ENCODE results near the gene EPN2. TPM values are rescaled to one million over a fixed set of nuclear protein-coding genes. Genes with fewer than 3 reads are reported as not detected.

Gene EPN2
- total RNA-seq, 2 experiments from 2014 or later: 1.8 to 2.1 TPM

DNA sequence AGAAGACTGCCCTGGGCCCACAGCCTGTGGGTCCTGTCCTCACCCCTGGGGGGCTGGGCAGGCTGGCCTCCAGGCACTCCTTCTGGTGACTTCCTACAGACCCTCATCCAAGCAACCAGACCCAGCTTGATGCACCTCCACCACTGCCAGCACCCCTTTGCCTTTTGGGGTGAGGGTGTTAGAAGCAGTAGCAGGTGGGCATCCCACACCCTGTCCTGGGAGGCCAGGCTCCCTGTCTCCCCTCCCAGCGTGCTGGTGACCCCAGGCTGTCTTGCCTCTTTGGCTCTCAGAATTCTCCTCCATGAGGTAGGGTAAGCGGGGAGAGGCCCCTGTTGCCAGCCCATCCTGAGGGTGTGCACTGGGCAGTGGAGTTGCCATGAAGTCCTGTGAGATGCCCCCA lies 92.0 kb downstream of the EPN2 start:
- Mint-ChIP-seq H3K9me3 (peaks cover 6% of the 10 kb centered on the region), H3K36me3 (ENCODE audit: low read depth) (no peaks in the 10 kb centered on the region), H3K4me1 (no peaks in the 10 kb centered on the region), H3K27ac (no peak overlapping the region), H3K4me3 (no peak overlapping the region), H3K27me3 (peaks cover 17% of the 10 kb centered on the region)
- CTCF ChIA-PET: no interaction called here
- POLR2A ChIA-PET: no interaction called here
- no peak for DNase-seq

DNA sequence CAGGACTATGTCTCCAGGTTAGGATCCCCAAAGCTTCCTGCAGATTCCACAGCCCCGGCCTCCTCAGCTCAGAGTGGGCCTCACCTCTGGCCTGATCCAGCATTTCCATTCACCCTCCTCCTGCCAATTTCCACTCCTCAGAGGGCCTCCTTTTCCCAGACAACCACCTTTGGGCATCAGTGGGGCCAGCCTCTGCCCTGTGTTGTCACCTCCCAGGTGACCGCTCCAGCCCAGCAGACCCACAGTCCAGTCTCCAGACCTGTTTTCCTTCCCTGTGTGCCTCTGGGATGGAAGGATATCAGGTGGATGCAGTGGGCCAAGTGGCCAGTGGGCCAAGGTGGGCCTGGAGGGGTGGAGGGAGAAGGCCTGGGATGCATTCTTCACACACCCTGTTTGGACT lies 92.7 kb downstream of the EPN2 start:
- Mint-ChIP-seq H3K9me3 (peaks cover 4% of the 10 kb centered on the region), H3K36me3 (ENCODE audit: low read depth) (no peaks in the 10 kb centered on the region), H3K4me1 (no peaks in the 10 kb centered on the region), H3K27me3 (peaks cover 17% of the 10 kb centered on the region), H3K4me3 (no peak overlapping the region), H3K27ac (no peak overlapping the region)
- ChIA-PET CTCF (interaction anchor here (0.6 kb wide), 1 partner anchor 164 kb away, joined by 3 read pairs; no protein-coding TSS in a partner anchor), POLR2A (no interaction called here)
- no peak for DNase-seq

- H3K9me3 Mint-ChIP-seq: peaks cover under 1% of the 10 kb centered on the region
- no peaks in the 10 kb centered on the region for H3K4me1 Mint-ChIP-seq
- H3K27me3 Mint-ChIP-seq: peaks cover 13% of the 10 kb centered on the region
- no peak overlapping the region for H3K4me3 Mint-ChIP-seq
- ChIA-PET POLR2A (no interaction called here), CTCF (interaction anchor here (0.6 kb wide), 1 partner anchor 163 kb away, joined by 3 read pairs; no protein-coding TSS in a partner anchor)
- H3K36me3 Mint-ChIP-seq (ENCODE audit: low read depth): no peaks in the 10 kb centered on the region
- DNase-seq: no peak
- H3K27ac Mint-ChIP-seq: no peak overlapping the region
Measured at GRCh38 chr17:19330271-19330670, 93.1 kb downstream of the EPN2 start.

DNA sequence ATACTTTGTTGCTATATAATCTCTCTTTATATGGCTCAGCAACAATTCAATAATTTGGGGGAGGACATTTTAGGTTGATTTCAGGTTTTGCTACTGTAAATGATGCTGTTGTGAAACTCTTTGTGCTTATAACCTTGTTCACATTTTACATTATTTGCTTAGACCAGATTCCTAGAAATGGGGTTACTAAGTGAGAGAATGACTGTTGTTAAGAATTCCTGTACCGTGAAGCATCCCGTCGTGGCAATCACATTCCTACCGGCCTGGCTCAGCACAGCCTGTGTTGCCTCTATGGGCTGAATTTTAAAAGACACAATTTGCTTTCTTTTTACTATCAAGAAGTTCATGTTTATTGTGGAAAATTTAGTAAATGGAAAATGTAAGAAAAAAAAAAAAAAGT lies 94.0 kb downstream of the EPN2 start:
- H3K36me3 Mint-ChIP-seq (ENCODE audit: low read depth): no peaks in the 10 kb centered on the region
- no peaks in the 10 kb centered on the region for H3K4me1 Mint-ChIP-seq
- POLR2A ChIA-PET: no interaction called here
- no peaks in the 10 kb centered on the region for H3K9me3 Mint-ChIP-seq
- DNase-seq: no peak
- no peak overlapping the region for H3K4me3 Mint-ChIP-seq
- H3K27me3 Mint-ChIP-seq: peaks cover 8% of the 10 kb centered on the region
- CTCF ChIA-PET: interaction anchor here (0.7 kb wide), 1 partner anchor 30 kb away, joined by 3 read pairs; no protein-coding TSS in a partner anchor
- no peak overlapping the region for H3K27ac Mint-ChIP-seq

DNA sequence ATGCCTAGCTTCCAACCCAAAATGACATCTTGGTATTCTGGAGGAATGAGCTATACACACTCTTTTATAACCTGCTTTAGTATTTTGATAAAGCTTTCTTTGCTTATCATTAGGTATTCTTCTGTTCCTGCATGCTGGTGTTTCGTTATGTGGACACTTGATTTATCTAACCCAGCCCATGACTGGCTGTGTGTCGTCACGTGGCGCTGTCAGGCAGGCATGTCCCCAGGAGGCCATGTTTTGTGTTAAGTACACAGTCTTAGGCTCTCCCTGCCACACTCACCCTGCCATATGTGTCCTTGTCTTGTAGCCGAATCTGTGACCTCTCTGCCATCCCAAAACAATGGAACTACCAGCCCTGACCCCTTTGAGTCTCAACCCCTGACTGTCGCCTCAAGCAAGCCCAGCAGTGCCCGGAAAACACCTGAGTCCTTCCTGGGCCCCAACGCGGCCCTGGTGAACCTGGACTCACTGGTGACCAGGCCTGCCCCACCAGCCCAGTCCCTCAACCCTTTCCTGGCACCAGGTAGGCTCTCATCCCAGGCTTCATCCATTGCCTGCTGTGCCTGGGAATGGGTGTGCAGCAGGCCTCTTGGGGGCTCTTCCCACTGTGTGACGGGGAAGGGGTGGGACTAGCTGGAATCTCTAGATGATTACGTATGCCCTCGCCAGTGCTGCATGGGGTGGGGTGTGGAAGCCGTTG lies 94.5 kb downstream of the EPN2 start:
- no peak overlapping the region for H3K4me3 Mint-ChIP-seq
- H3K9me3 Mint-ChIP-seq: no peaks in the 10 kb centered on the region
- ChIA-PET POLR2A (no interaction called here), CTCF (interaction anchor here (0.7 kb wide), 1 partner anchor 29 kb away, joined by 3 read pairs; no protein-coding TSS in a partner anchor)
- H3K4me1 Mint-ChIP-seq: no peaks in the 10 kb centered on the region
- H3K27ac Mint-ChIP-seq: no peak overlapping the region
- peaks cover 5% of the 10 kb centered on the region for H3K27me3 Mint-ChIP-seq
- no peaks in the 10 kb centered on the region for H3K36me3 Mint-ChIP-seq (ENCODE audit: low read depth)
- DNase-seq: no peak

- DNase-seq: no peak
- Mint-ChIP-seq H3K4me3 (no peak overlapping the region), H3K9me3 (no peaks in the 10 kb centered on the region), H3K27me3 (peaks cover 3% of the 10 kb centered on the region), H3K36me3 (ENCODE audit: low read depth) (no peaks in the 10 kb centered on the region), H3K4me1 (no peaks in the 10 kb centered on the region), H3K27ac (no peak overlapping the region)
- ChIA-PET POLR2A (no interaction called here), CTCF (interaction anchor here (0.6 kb wide), 1 partner anchor 414 kb away, joined by 3 read pairs; no protein-coding TSS in a partner anchor)
Measured at GRCh38 chr17:19332371-19333131, 95.4 kb downstream of the EPN2 start.

- no peak for DNase-seq
- Mint-ChIP-seq H3K9me3 (no peaks in the 10 kb centered on the region), H3K4me1 (no peaks in the 10 kb centered on the region), H3K27ac (no peak overlapping the region), H3K36me3 (ENCODE audit: low read depth) (no peaks in the 10 kb centered on the region), H3K4me3 (no peak overlapping the region), H3K27me3 (peaks cover 3% of the 10 kb centered on the region)
- POLR2A ChIA-PET: no interaction called here
- CTCF ChIA-PET: no interaction called here
Measured at GRCh38 chr17:19333132-19333440, 95.9 kb downstream of the EPN2 start.

DNA sequence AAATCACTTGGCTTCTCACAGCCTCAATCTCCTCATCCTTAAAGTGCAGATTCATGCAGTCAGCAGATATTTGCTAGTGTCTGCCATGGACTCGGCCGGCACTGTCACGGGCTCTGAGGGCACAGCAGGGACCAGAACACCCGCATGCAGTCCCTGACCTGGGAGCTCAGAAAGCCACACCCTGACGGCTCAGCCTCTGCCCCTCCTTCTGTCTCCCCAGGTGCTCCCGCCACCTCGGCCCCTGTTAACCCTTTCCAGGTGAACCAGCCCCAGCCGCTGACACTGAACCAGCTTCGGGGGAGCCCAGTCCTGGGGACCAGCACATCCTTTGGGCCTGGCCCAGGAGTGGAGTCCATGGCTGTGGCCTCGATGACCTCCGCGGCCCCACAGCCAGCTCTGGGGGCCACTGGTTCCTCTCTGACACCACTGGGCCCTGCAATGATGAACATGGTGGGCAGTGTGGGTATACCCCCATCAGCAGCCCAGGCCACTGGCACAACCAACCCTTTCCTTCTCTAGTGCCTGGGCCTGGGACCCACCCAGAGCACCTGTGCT lies 96.6 kb downstream of the EPN2 start:
- peaks cover 3% of the 10 kb centered on the region for H3K27me3 Mint-ChIP-seq
- H3K27ac Mint-ChIP-seq: no peak overlapping the region
- ChIA-PET POLR2A (no interaction called here), CTCF (interaction anchor here (1.5 kb wide), 1 partner anchor 12 kb away, joined by 4 read pairs; no protein-coding TSS in a partner anchor)
- no peaks in the 10 kb centered on the region for H3K36me3 Mint-ChIP-seq (ENCODE audit: low read depth)
- no peak overlapping the region for H3K4me3 Mint-ChIP-seq
- no peaks in the 10 kb centered on the region for H3K4me1 Mint-ChIP-seq
- no peak for DNase-seq
- no peaks in the 10 kb centered on the region for H3K9me3 Mint-ChIP-seq

- no peaks in the 10 kb centered on the region for H3K9me3 Mint-ChIP-seq
- H3K4me3 Mint-ChIP-seq: no peak overlapping the region
- no peak overlapping the region for H3K27ac Mint-ChIP-seq
- no peaks in the 10 kb centered on the region for H3K36me3 Mint-ChIP-seq (ENCODE audit: low read depth)
- H3K27me3 Mint-ChIP-seq: peaks cover 5% of the 10 kb centered on the region
- POLR2A ChIA-PET: no interaction called here
- H3K4me1 Mint-ChIP-seq: no peaks in the 10 kb centered on the region
- CTCF ChIA-PET: interaction anchor here (1.5 kb wide), 1 partner anchor 12 kb away, joined by 4 read pairs; no protein-coding TSS in a partner anchor
- no peak for DNase-seq
Measured at GRCh38 chr17:19334331-19334730, 97.2 kb downstream of the EPN2 start.

- Mint-ChIP-seq H3K4me3 (no peak overlapping the region), H3K9me3 (no peaks in the 10 kb centered on the region), H3K36me3 (ENCODE audit: low read depth) (no peaks in the 10 kb centered on the region), H3K4me1 (no peaks in the 10 kb centered on the region), H3K27me3 (peaks cover 9% of the 10 kb centered on the region), H3K27ac (no peak overlapping the region)
- ChIA-PET CTCF (interaction anchor here (1.2 kb wide), 1 partner anchor 26 kb away, joined by 4 read pairs; the partner anchor contains the start of gene B9D1), POLR2A (no interaction called here)
- no peak for DNase-seq
Measured at GRCh38 chr17:19335951-19336631, 98.9 kb downstream of the EPN2 start.

DNA sequence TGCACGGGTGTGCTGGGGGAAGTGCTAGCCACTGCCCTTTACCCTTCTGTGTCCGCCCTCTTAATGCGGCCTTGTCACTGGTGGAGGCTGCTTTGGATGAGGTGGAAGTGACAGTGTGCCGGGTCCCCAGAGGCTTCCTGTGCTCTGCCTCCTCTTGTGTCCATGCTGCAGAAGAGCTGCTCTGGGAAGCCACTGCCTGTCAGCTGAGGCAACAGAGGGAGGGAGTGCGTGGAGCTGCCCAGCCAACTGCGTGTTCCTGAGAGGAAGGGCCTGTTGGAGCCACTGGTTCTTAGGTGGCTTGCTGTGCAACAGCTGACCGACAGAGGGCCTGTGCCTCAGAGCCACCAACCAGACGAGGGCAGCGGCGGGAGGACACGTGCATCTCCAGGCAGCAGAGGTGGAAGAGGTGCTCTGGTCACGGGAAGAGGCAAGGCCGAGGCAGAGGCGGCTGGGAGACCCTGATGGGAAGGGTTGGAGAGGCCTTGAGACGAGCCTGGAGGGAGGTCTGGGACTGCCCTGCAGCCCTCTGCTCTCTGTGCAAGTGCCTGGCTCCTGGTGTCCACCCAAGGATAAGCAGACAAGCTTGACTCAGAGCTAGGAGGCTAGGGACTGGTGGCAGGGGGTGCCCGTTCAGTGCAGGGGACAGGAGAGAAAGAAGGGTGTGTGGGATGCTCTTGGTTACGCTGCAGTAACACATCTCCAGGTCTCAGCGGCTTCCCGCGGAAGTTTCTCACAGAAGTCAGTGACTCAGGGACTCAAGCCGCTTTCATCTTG lies 100.0 kb downstream of the EPN2 start:
- H3K27me3 Mint-ChIP-seq: peaks cover 10% of the 10 kb centered on the region
- H3K4me3 Mint-ChIP-seq: no peak overlapping the region
- CTCF ChIA-PET: interaction anchor here (1.1 to 1.6 kb wide), 4 partner anchors 15 to 79 kb away, joined by 3 to 9 read pairs (median 4); partner anchors contain the start of genes B9D1 and MAPK7
- H3K4me1 Mint-ChIP-seq: no peaks in the 10 kb centered on the region
- POLR2A ChIA-PET: no interaction called here
- no peak overlapping the region for H3K27ac Mint-ChIP-seq
- H3K9me3 Mint-ChIP-seq: no peaks in the 10 kb centered on the region
- H3K36me3 Mint-ChIP-seq (ENCODE audit: low read depth): no peaks in the 10 kb centered on the region
- DNase-seq: no peak

GRCh38 chr17:19337712-19338023 lies 100.5 kb downstream of the EPN2 start:
- POLR2A ChIA-PET: no interaction called here
- no peak for DNase-seq
- Mint-ChIP-seq H3K27ac (no peak overlapping the region), H3K27me3 (peaks cover 10% of the 10 kb centered on the region), H3K4me1 (no peaks in the 10 kb centered on the region), H3K36me3 (ENCODE audit: low read depth) (no peaks in the 10 kb centered on the region), H3K9me3 (no peaks in the 10 kb centered on the region), H3K4me3 (no peak overlapping the region)
- CTCF ChIA-PET: interaction anchor here (0.7 to 1.6 kb wide), 6 partner anchors 16 to 363 kb away, joined by 3 to 9 read pairs (median 3); partner anchors contain the start of genes B9D1 and MAPK7
